Testis (tissue), 3 donors: ENCODE results near the gene FOXRED1. TPM values are rescaled to one million over a fixed set of nuclear protein-coding genes. Genes with fewer than 3 reads are reported as not detected.
"Not testable (repeated sequence)": the region's sequence is repeated elsewhere in the genome, so short reads cannot be mapped to it uniquely, and the experiment has no call there.

Experiments
- DNase-seq: peaks from one replicate; pipeline ENCODE4 v3.0.0-alpha.2; 2019
- H3K27ac ChIP-seq, 2 donors: fragments of 200-600 bp; sonication (generic); one replicate each; pipeline ENCODE4 v1.5.1; 2019
- H3K27me3 ChIP-seq: fragments of 200-600 bp; sonication (generic); one replicate; pipeline ENCODE4 v1.5.1; 2019
- H3K36me3 ChIP-seq: fragments of 200-600 bp; sonication (generic); one replicate; pipeline ENCODE4 v1.5.1; 2017; ENCODE audit warnings: low read depth; ENCODE audit errors: missing control alignments
- H3K4me1 ChIP-seq: fragments of 200-600 bp; sonication (generic); one replicate; pipeline ENCODE4 v1.5.1; 2019
- H3K4me3 ChIP-seq, 2 donors: fragments of 200-600 bp; sonication (generic); one replicate each; pipeline ENCODE4 v1.5.1; 2017 to 2019
- H3K9me3 ChIP-seq: fragments of 200-600 bp; sonication (generic); one replicate; pipeline ENCODE4 v1.5.1; 2017
- CTCF ChIP-seq, 3 experiments: fragments of 450-650 bp in 2 of 3; fragments of 200-600 bp in 1 of 3; sonication (generic) in 1 of 3; IDR thresholded peaks; one replicate each; pipeline ENCODE4 v1.5.1; 2016 to 2019; ENCODE audit warnings: antibody characterized with exemption in 3 of 3, mild to moderate bottlenecking in 2 of 3, moderate library complexity in 1 of 3
- POLR2A ChIP-seq: fragments of 450-650 bp; IDR thresholded peaks from one replicate; pipeline ENCODE4 v1.6.1; 2017; ENCODE audit warnings: antibody characterized with exemption, mild to moderate bottlenecking, moderate library complexity
- WGBS, 2 donors: methylation state at CpG; one replicate each; pipeline ENCODE4 v1.1.5; 2018; 5-methylcytosine and 5-hydroxymethylcytosine counted together
- intact Hi-C: fragments of 100-400 bp; cut with DNase I; formaldehyde crosslinking; loops from one replicate; pipeline ENCODE4 v1.15.1; 2023; ENCODE audit warnings: low total_unique reads
- polyA plus RNA-seq: library from polyadenylated mRNA; stranded (reverse); fragments of 350-450 nt; fragmentation: Illumina TruSeq; extraction: RNeasy Lipid Tissue Mini Kit (QIAGEN cat#74804); gene quantifications from one replicate; pipeline ENCODE4 v1.2.3, GENCODE V29; 2014; ENCODE audit warnings: low read depth, low replicate concordance; ENCODE audit not compliant: insufficient read depth
- total RNA-seq, 2 donors: library from RNA; depleted of rRNA; stranded (reverse); fragments of >200 nt; gene quantifications; one replicate each; pipeline ENCODE4 v1.2.3, GENCODE V29; 2016

The FOXRED1 gene
- total and polyA plus RNA-seq, 3 donors from 2014 or later: 31.6 to 49.4 (median 40.3) TPM

- H3K4me3 ChIP-seq: no peak overlapping the region
- DNase-seq: no peak
- WGBS, 2 donors: 95 to 96% methylated on average over 4 of the region's 4 CpGs
- no peaks in the 10 kb centered on the region for H3K36me3 ChIP-seq
- no peaks in the 10 kb centered on the region for H3K4me1 ChIP-seq
- intact Hi-C loops: no loop called here
- no peaks in the 10 kb centered on the region for H3K27me3 ChIP-seq
- H3K9me3 ChIP-seq: no peaks in the 10 kb centered on the region
- no peak overlapping the region for H3K27ac ChIP-seq
- TF ChIP-seq POLR2A (no peak), CTCF (IDR thresholded peaks at IDR 0.05) (no peak)
Observed at GRCh38 chr11:126233391-126233790, 35.6 kb upstream of the FOXRED1 start.

- DNase-seq: no peak
- H3K4me1 ChIP-seq: no peaks in the 10 kb centered on the region
- no peaks in the 10 kb centered on the region for H3K9me3 ChIP-seq
- no peak overlapping the region for H3K27ac ChIP-seq
- no peaks in the 10 kb centered on the region for H3K36me3 ChIP-seq
- intact Hi-C loops: no loop called here
- H3K27me3 ChIP-seq: no peaks in the 10 kb centered on the region
- TF ChIP-seq POLR2A (no peak), CTCF (IDR thresholded peaks at IDR 0.05) (no peak)
- H3K4me3 ChIP-seq: no peak overlapping the region
- WGBS, 2 donors: 62 to 65% methylated on average over 2 of the region's 2 CpGs
Observed at GRCh38 chr11:126246636-126247035, 22.3 kb upstream of the FOXRED1 start.

- WGBS, 2 donors: 53 to 57% methylated on average over 4 of the region's 4 CpGs
Observed at GRCh38 chr11:126253265-126253664, 15.7 kb upstream of the FOXRED1 start.

GRCh38 chr11:126254819-126255218 is 14.1 kb upstream of the FOXRED1 start:
- peaks cover 6% of the 10 kb centered on the region for H3K4me1 ChIP-seq
- H3K27me3 ChIP-seq: no peaks in the 10 kb centered on the region
- TF ChIP-seq CTCF (IDR thresholded peaks at IDR 0.05): no peak
- no peak for TF ChIP-seq POLR2A
- 50 to 55% methylated on average over 1 of the region's 1 CpG for WGBS, 2 donors
- intact Hi-C loops: no loop called here
- H3K9me3 ChIP-seq: no peaks in the 10 kb centered on the region
- DNase-seq: no peak
- H3K36me3 ChIP-seq: no peaks in the 10 kb centered on the region
- no peak overlapping the region for H3K4me3 ChIP-seq
- H3K27ac ChIP-seq: no peak overlapping the region

More at GRCh38 chr11:126253265-126253664, 15.7 kb upstream of the FOXRED1 start:
- H3K27me3 ChIP-seq: no peaks in the 10 kb centered on the region
- no peak for TF ChIP-seq CTCF (IDR thresholded peaks at IDR 0.05)
- TF ChIP-seq POLR2A: no peak
- H3K4me1 ChIP-seq: peaks cover 6% of the 10 kb centered on the region
- DNase-seq: no peak
- H3K36me3 ChIP-seq: no peaks in the 10 kb centered on the region
- intact Hi-C loops: no loop called here
- no peaks in the 10 kb centered on the region for H3K9me3 ChIP-seq
- no peak overlapping the region for H3K4me3 ChIP-seq
- no peak overlapping the region for H3K27ac ChIP-seq

- WGBS, 2 donors: 92 to 94% methylated on average over 5 of the region's 5 CpGs
Observed at GRCh38 chr11:126255507-126255906, 13.4 kb upstream of the FOXRED1 start.

More at GRCh38 chr11:126255507-126255906, 13.4 kb upstream of the FOXRED1 start:
- H3K36me3 ChIP-seq, H3K27me3 ChIP-seq, DNase-seq, H3K4me3 ChIP-seq, H3K27ac ChIP-seq, intact Hi-C loops, H3K9me3 ChIP-seq: not testable (repeated sequence)
- H3K4me1 ChIP-seq: peaks cover 13% of the 10 kb centered on the region
